K562 (cell line): ENCODE measurements around the gene ITGAL. TPM values are rescaled to one million over a fixed set of nuclear protein-coding genes. Genes with fewer than 3 reads are reported as not detected.

Experiments
- ATAC-seq: fragments of 200-7000 bp; cut with Tn5 transposase; 3 replicates; pipeline ENCODE4 v1.9.1; 2020; ENCODE audit warnings: moderate library complexity
- BruUV-seq: library from RNA; stranded (reverse); fragments of 400-500 nt; replicated peaks from 2 replicates; lab custom pipeline; 2021; lab: Mats Ljungman, UMichigan
- CTCF ChIA-PET: fragments of 300-600 bp; formaldehyde crosslinking; extraction: SDS; loops from one replicate; lab custom pipeline; 2021; ENCODE audit warnings: low intra/inter-chr PET ratio; lab: Yijun Ruan, JAX
- POLR2A ChIA-PET: fragments of 300-600, 350-650 bp; sonication (Branson Sonifier 250); formaldehyde crosslinking; extraction: SDS; loops from one replicate; lab custom pipeline; 2021; ENCODE audit warnings: antibody characterized with exemption, inconsistent platforms; lab: Yijun Ruan, JAX
- DNase-seq, 4 experiments: peaks; one replicate each; pipeline versions ENCODE4 v3.0.0 to v3.0.0-alpha.2; 2011 to 2018; ENCODE audit warnings: low spot score in 3 of 4, mixed read lengths in 3 of 4; ENCODE audit errors: extremely low read depth in 1 of 4
- FAIRE-seq: peaks from 2 replicates; lab custom pipeline; 2011; peaks lifted over from hg19 to GRCh38; lab: Jason Lieb, UNC
- H2AFZ ChIP-seq: 2 replicates; pipeline ENCODE4 v1.6.0; 2011; ENCODE audit warnings: low read depth, low read length, control low read depth, inconsistent platforms
- H3K27ac ChIP-seq: fragments of 200-600 bp; 3 replicates; pipeline ENCODE4 v1.8.0; 2011; ENCODE audit warnings: low read depth, mild to moderate bottlenecking, control low read depth, inconsistent platforms, low read length, moderate library complexity, mixed read lengths; ENCODE audit errors: extremely low read depth
- H3K27me3 ChIP-seq, 2 experiments: fragments of 300-600 bp in 1 of 2; 2 replicates in 1 of 2; 3 replicates in 1 of 2; pipeline versions ENCODE4 v1.6.0 to v1.8.0; 2011; ENCODE audit warnings: inconsistent platforms in 2 of 2, low read length in 2 of 2, mild to moderate bottlenecking in 1 of 2, mixed read lengths in 1 of 2, moderate library complexity in 1 of 2; ENCODE audit not compliant: control insufficient read depth in 2 of 2, insufficient read depth in 2 of 2
- H3K36me3 ChIP-seq: fragments of 300-600 bp; 3 replicates; pipeline ENCODE4 v1.8.0; 2011; ENCODE audit warnings: mild to moderate bottlenecking, low read length, inconsistent platforms; ENCODE audit not compliant: control insufficient read depth, insufficient read depth
- H3K4me1 ChIP-seq, 2 experiments: fragments of 200-600 bp in 1 of 2; replicated peaks in 1 of 2; 2 replicates in 1 of 2; 3 replicates in 1 of 2; pipeline versions ENCODE4 v1.5.1 to v1.8.0; 2011; ENCODE audit warnings: inconsistent platforms in 2 of 2, low read length in 2 of 2, mild to moderate bottlenecking in 1 of 2, mixed read lengths in 1 of 2, moderate library complexity in 1 of 2; ENCODE audit not compliant: control insufficient read depth in 2 of 2, insufficient read depth in 2 of 2
- H3K4me2 ChIP-seq: 2 replicates; pipeline ENCODE4 v1.6.1; 2011; ENCODE audit warnings: low read length, control low read depth, inconsistent platforms, mixed read lengths; ENCODE audit not compliant: insufficient read depth
- H3K4me3 ChIP-seq: fragments of 200-600 bp; sonication (generic), shearing (Covaris generic); 2 replicates; pipeline ENCODE4 v1.5.1; 2016; ENCODE audit warnings: control low read depth, inconsistent platforms
- H3K79me2 ChIP-seq: fragments of 200-600 bp; 3 replicates; pipeline ENCODE4 v1.8.0; 2011; ENCODE audit warnings: low read length, inconsistent platforms; ENCODE audit not compliant: control insufficient read depth, insufficient read depth
- H3K9ac ChIP-seq, 2 experiments: 2 replicates each; pipeline versions ENCODE4 v1.6.0 to v1.6.1; 2011; ENCODE audit warnings: low read depth in 2 of 2, low read length in 2 of 2, control low read depth in 1 of 2, inconsistent platforms in 1 of 2, mild to moderate bottlenecking in 1 of 2, mixed read lengths in 1 of 2; ENCODE audit not compliant: insufficient read depth in 1 of 2
- H3K9me1 ChIP-seq: one replicate; pipeline ENCODE4 v1.6.0; 2011; ENCODE audit warnings: inconsistent platforms, mild to moderate bottlenecking, low read length, moderate library complexity; ENCODE audit not compliant: control insufficient read depth, insufficient read depth
- H3K9me3 ChIP-seq: replicated peaks from 2 replicates; pipeline ENCODE4 v1.5.1; 2011; ENCODE audit warnings: low read depth, low read length, inconsistent platforms; ENCODE audit not compliant: control insufficient read depth, insufficient read depth
- H4K20me1 ChIP-seq: replicated peaks from 2 replicates; pipeline ENCODE4 v1.6.1; 2011; ENCODE audit warnings: low read length, inconsistent platforms, mixed read lengths; ENCODE audit not compliant: control insufficient read depth, insufficient read depth
- BMI1 ChIP-seq: fragments of 150-350 bp; IDR thresholded peaks from 2 replicates; pipeline ENCODE4 v1.6.1; 2014; ENCODE audit warnings: low read length
- CREB1 ChIP-seq, 2 experiments: sonication (generic) in 1 of 2; formaldehyde crosslinking in 1 of 2; IDR thresholded peaks; 2 replicates each; pipeline versions ENCODE4 v1.6.1 to v1.8.0; 2012 to 2022; ENCODE audit warnings: inconsistent platforms in 1 of 2, mild to moderate bottlenecking in 1 of 2, missing genetic modification reagents in 1 of 2, moderate library complexity in 1 of 2
- GTF2E2 ChIP-seq: fragments of 200-800 bp; sonication (Bioruptor generic); IDR thresholded peaks from 2 replicates; pipeline ENCODE4 v1.6.1; 2016; ENCODE audit warnings: missing genetic modification characterization, missing compliant biosample characterization
- HNRNPLL ChIP-seq: fragments of 200-400 bp; formaldehyde crosslinking; IDR thresholded peaks from 2 replicates; pipeline ENCODE4 v1.6.1; 2017; ENCODE audit warnings: low read length, low read depth, mild to moderate bottlenecking; ENCODE audit not compliant: poor library complexity, severe bottlenecking
- MIER1 ChIP-seq: fragments of 450-650 bp; IDR thresholded peaks from 2 replicates; pipeline ENCODE4 v1.6.1; 2016; ENCODE audit warnings: antibody characterized with exemption, mild to moderate bottlenecking, low read depth
- PTTG1 ChIP-seq: fragments of 450-650 bp; IDR thresholded peaks from 2 replicates; pipeline ENCODE4 v1.6.1; 2016; ENCODE audit warnings: low read depth, mild to moderate bottlenecking, missing genetic modification characterization, missing compliant biosample characterization
- RBM34 ChIP-seq: fragments of 200-400 bp; formaldehyde crosslinking; IDR thresholded peaks from 2 replicates; pipeline ENCODE4 v1.6.1; 2018; ENCODE audit warnings: low read length, borderline replicate concordance; ENCODE audit not compliant: insufficient read depth
- WGBS: fragments of 100-300 bp; shearing (Covaris generic); methylation state at CpG from one replicate; pipeline ENCODE4 v1.1.6; 2016; ENCODE audit warnings: low coverage, mixed read lengths; ENCODE audit not compliant: insufficient coverage; ENCODE audit errors: missing lambda C conversion rate; 5-methylcytosine and 5-hydroxymethylcytosine counted together
- in situ Hi-C: fragments of 300-500 bp; cut with MboI; formaldehyde crosslinking; loops from 4 replicates; pipeline ENCODE4 v1.15.0; 2018; ENCODE audit warnings: inconsistent platforms, mixed read lengths
- intact Hi-C: fragments of 100-400 bp; cut with micrococcal nuclease; formaldehyde crosslinking; loops from 2 replicates; pipeline ENCODE4 v1.14.2; 2022
- polyA plus RNA-seq, 8 experiments: library from polyadenylated mRNA; depleted of rRNA in 4 of 8; stranded (reverse) in 5 of 8; unstranded in 3 of 8; fragments of >200 nt; fragmentation: Nextera tagmentation in 2 of 8; fragmentation: Illumina TruSeq in 1 of 8; extraction: Ambion mirVana in 2 of 8; extraction: Trizol in 1 of 8; gene quantifications; 2 replicates each; pipeline versions ENCODE4 v1.2.1 to v1.2.3, GENCODE V29; 2011 to 2014; ENCODE audit warnings: inconsistent platforms in 1 of 8, missing spikeins in 1 of 8
- total RNA-seq, 7 experiments: library from RNA; depleted of rRNA in 6 of 7; stranded (reverse); fragments of >200 nt in 6 of 7; fragmentation: Illumina TruSeq in 2 of 7; extraction: Trizol in 2 of 7; gene quantifications; 2 replicates each; pipeline versions ENCODE4 v1.2.1 to v1.2.3, GENCODE V29; 2011 to 2021; ENCODE audit warnings: low replicate concordance in 1 of 7
- TF ChIP-seq, protein P1 (sequence below): fragments of 450-650 bp; IDR thresholded peaks from 2 replicates; pipeline ENCODE4 v1.6.1; 2017; ENCODE audit warnings: mild to moderate bottlenecking, moderate library complexity
- TF ChIP-seq, protein P2 (sequence below): fragments of 200-800 bp; sonication (Bioruptor generic); IDR thresholded peaks from 2 replicates; pipeline ENCODE4 v1.6.1; 2016; ENCODE audit warnings: missing genetic modification characterization, missing compliant biosample characterization

The ITGAL gene
- total and polyA plus RNA-seq, 9 of the 15 experiments (the other 6 are each of a cell fraction or from before 2014, with no cell fraction given) = 0.01 to 0.53 TPM; not detected in 7

DNA sequence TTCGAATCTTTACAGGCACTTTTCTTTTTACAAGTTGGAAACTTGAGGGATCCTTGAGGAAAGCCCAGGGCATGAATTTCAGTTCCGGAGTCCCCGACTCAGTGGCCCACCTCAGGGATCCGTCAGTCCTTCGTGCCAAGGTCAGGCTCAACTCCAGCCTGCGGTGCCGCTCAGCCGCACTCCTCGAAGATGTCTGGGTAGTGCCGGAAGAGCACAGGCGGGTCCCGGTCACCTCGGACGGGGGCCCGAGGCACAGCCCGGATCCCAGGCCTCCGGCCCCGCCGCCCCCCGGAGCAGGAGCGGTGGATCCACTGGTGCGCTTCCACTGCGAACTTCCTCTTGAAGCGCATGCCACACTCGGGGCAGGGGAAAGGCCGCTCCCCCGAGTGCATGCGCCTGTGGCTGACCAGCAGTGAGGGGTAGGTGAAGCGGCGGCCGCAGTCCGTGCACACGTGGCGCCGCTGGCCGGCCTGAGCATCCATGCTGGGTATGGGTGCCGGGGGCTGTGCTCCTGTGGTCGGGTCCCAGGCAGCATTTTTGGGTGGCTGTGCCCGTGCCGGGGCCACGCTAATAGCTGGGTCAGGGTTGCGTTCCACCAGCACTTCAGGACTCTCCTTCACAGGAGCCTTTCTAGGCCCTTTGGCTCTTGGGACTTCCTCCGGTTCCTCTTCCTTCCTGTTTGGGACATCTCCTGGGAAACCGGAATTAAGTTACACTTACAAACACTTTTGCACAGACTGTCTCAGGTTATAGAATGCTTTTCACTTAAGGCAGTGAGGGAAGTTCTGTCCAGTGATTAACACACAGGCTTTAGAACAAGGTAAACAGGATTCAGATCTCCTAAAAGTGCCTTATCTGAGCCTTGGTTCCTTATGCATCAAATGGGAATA lies 97.4 kb downstream of the ITGAL start (continued):
- TF ChIP-seq CREB1 (IDR thresholded peaks at IDR 0.05) = no peak
- no peak for TF ChIP-seq CREB1 (CRISPR knock-in tag; IDR thresholded peaks at IDR 0.05)
- 0 out of 2 replicates have a peak, but pooled peaks have one; percentile 7 for TF ChIP-seq GTF2E2 (tag)
- TF ChIP-seq MIER1 = no peak
- no peak for TF ChIP-seq RBM34

DNA sequence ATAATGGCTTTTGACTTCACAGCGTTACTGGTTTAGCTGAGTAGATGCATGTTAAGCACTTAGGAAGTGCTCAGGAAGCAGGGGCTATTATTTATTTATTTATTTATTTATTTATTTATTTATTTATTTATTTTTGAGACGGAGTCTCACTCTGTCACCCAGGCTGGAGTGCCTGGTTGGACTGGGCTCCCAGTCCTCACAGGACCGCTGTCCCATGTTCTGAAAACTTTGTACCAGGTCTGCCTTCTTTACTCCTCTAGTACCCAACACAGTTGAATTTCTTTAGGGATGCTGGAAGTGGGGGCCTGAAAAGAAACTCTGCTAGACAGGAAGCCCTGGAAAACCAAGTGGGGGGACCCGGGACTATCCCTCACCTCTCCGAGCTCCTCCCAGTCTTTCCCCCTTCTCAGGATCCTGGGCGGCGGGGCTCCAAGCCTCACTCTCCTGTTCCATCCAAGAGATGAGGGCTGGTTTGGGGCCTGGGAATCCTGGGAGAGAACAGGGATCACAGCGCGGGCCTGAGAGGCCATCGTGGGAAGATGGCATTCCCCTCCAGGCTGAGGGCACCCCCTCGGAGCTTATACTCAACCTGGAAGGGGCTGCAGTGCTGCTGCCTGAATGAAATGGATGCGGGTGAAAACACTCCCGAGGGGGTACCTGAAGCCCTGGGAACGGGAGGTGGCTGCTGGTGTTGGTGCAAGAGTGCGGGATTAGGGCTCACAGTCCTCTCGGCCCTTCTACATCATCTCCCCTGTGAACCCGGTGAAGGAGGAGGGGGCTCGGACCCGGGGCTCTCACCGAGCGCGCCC lies 98.3 kb downstream of the ITGAL start:
- Histone ChIP-seq H3K36me3 (peaks cover 2% of the 10 kb centered on the region; the same call in 1 of the 3 replicates), H3K9me1 (no peaks in the 10 kb centered on the region), H3K4me1 (peaks cover 17 to 38% of the 10 kb centered on the region in 2 experiments), H3K9me3 (no peaks in the 10 kb centered on the region), H3K79me2 (peaks cover 36% of the 10 kb centered on the region), H4K20me1 (no peaks in the 10 kb centered on the region), H3K4me2 (peak overlapping the region; percentile 92), H2AFZ (peak overlapping the region; percentile 88), H3K4me3 (peak overlapping the region; percentile 65), H3K9ac (peak overlapping the region; percentile 71 to 93), H3K27ac (peak overlapping the region; percentile 83), H3K27me3 (no peaks in the 10 kb centered on the region)
- WGBS = 48% methylated on average over 18 of the region's 22 CpGs
- intact Hi-C loops (no loop called here), in situ Hi-C loops (no loop called here)
- FAIRE-seq (no peak), DNase-seq (peak in 2 of 4 experiments; percentile 12 to 42), ATAC-seq (no peak; the same call in 2 of the 3 replicates)
- POLR2A ChIA-PET = interaction anchor here (0.6 to 2.8 kb wide), 7 partner anchors 11 to 125 kb away, joined by 3 to 28 read pairs (median 5); partner anchors contain the start of genes PRR14, SEPHS2, ZNF764 and ZNF785
- CTCF ChIA-PET = no interaction called here
- no TSS peak for BruUV-seq
- no peak for TF ChIP-seq HNRNPLL
- TF ChIP-seq BMI1 = no peak
- no peak for TF ChIP-seq PTTG1 (tag)
- TF ChIP-seq, protein P1, sequence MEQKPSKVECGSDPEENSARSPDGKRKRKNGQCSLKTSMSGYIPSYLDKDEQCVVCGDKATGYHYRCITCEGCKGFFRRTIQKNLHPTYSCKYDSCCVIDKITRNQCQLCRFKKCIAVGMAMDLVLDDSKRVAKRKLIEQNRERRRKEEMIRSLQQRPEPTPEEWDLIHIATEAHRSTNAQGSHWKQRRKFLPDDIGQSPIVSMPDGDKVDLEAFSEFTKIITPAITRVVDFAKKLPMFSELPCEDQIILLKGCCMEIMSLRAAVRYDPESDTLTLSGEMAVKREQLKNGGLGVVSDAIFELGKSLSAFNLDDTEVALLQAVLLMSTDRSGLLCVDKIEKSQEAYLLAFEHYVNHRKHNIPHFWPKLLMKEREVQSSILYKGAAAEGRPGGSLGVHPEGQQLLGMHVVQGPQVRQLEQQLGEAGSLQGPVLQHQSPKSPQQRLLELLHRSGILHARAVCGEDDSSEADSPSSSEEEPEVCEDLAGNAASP = no peak
- TF ChIP-seq, protein P2, sequence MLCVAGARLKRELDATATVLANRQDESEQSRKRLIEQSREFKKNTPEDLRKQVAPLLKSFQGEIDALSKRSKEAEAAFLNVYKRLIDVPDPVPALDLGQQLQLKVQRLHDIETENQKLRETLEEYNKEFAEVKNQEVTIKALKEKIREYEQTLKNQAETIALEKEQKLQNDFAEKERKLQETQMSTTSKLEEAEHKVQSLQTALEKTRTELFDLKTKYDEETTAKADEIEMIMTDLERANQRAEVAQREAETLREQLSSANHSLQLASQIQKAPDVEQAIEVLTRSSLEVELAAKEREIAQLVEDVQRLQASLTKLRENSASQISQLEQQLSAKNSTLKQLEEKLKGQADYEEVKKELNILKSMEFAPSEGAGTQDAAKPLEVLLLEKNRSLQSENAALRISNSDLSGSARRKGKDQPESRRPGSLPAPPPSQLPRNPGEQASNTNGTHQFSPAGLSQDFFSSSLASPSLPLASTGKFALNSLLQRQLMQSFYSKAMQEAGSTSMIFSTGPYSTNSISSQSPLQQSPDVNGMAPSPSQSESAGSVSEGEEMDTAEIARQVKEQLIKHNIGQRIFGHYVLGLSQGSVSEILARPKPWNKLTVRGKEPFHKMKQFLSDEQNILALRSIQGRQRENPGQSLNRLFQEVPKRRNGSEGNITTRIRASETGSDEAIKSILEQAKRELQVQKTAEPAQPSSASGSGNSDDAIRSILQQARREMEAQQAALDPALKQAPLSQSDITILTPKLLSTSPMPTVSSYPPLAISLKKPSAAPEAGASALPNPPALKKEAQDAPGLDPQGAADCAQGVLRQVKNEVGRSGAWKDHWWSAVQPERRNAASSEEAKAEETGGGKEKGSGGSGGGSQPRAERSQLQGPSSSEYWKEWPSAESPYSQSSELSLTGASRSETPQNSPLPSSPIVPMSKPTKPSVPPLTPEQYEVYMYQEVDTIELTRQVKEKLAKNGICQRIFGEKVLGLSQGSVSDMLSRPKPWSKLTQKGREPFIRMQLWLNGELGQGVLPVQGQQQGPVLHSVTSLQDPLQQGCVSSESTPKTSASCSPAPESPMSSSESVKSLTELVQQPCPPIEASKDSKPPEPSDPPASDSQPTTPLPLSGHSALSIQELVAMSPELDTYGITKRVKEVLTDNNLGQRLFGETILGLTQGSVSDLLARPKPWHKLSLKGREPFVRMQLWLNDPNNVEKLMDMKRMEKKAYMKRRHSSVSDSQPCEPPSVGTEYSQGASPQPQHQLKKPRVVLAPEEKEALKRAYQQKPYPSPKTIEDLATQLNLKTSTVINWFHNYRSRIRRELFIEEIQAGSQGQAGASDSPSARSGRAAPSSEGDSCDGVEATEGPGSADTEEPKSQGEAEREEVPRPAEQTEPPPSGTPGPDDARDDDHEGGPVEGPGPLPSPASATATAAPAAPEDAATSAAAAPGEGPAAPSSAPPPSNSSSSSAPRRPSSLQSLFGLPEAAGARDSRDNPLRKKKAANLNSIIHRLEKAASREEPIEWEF (CRISPR knock-in tag) = 0 out of 2 replicates have a peak, but pooled peaks have one; percentile 26
